KG1 (cell line): ENCODE results near the gene PCSK7.

Experiments
- DNase-seq: peaks from one replicate; lab custom pipeline; 2025; lab: John Stamatoyannopoulos, UW

The PCSK7 gene

GRCh38 chr11:117181586-117182550 lies 50.0 kb downstream of the PCSK7 start:
- no peak for DNase-seq

DNA sequence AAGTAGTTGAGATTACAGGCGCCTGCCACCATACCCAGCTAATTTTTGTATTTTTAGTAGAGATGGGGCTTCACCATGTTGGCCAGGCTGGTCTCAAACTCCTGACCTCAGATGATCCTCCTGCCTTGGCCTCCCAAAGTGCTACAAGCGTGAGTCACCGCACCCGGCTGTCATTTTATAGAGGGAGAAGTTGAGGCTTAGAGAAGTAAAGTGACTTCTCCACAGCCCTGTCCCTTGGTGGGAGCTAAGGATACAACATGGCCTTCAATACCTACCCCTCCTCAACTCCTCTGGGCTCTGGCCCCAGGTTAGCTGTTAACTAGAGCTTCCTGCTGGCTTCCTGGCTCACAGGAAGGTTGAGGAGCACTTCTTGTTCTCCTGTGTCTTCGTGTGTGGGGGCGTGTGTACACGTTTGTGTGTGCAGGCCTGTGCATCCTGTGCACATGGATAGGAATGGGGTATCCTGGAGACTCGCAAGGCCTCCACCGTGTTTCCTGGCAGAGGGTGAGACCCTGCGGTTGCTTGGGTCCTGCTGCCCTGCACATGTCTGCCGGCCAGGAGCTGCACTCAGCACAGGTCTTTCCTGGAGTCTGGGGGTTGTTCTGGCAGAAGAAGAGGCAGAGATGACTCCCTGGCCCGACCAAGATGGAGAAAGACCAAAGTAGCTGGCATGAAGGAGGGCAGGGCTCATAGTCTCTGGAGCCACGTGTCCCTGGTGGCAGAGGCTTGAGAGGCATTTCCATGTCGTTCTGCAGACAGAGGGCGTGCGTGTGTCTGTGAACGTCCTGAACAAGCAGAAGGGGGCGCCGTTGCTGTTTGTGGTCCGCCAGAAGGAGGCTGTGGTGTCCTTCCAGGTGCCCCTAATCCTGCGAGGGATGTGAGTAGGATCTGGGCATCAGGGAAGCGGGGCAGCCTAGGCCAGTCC lies 51.0 kb downstream of the PCSK7 start:
- DNase-seq: no peak

- no peak for DNase-seq
Measured at GRCh38 chr11:117180020-117180419, 51.9 kb downstream of the PCSK7 start.

GRCh38 chr11:117179048-117179999 lies 52.5 kb downstream of the PCSK7 start:
- DNase-seq: no peak

- DNase-seq: peak; percentile 89
Measured at GRCh38 chr11:117178210-117179034, 53.5 kb downstream of the PCSK7 start, which contains the start of gene SIDT2. SIDT2 (plus strand) TSS chr11:117178743; CDS start chr11:117179264, 521 bp downstream.

- DNase-seq: no peak
Measured at GRCh38 chr11:117177534-117178209, 54.2 kb downstream of the PCSK7 start.

DNA sequence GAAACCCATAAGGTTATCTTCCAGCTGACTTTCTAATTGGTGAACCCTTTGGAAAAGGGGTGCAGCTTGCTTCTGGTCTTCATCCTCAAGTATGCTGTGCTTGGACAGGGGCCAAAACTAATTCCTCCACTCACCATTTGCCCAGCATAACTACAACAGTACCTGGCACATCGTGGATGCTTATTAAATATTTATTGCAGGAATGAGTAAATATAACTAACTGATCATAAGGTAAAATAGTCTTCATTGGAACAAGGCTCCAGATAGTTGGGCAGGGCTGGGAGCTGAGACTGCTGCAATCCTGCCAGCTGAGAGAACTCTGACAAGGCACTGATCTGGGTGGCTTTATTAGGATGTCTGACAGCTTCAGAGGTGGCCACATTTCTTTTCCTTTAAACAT lies 55.7 kb downstream of the PCSK7 start:
- DNase-seq: no peak

- no peak for DNase-seq
Measured at GRCh38 chr11:117175781-117176180, 56.1 kb downstream of the PCSK7 start.

- no peak for DNase-seq
Measured at GRCh38 chr11:117175104-117175503, 56.8 kb downstream of the PCSK7 start.

GRCh38 chr11:117172724-117173421 lies 59.0 kb downstream of the PCSK7 start:
- no peak for DNase-seq

DNA sequence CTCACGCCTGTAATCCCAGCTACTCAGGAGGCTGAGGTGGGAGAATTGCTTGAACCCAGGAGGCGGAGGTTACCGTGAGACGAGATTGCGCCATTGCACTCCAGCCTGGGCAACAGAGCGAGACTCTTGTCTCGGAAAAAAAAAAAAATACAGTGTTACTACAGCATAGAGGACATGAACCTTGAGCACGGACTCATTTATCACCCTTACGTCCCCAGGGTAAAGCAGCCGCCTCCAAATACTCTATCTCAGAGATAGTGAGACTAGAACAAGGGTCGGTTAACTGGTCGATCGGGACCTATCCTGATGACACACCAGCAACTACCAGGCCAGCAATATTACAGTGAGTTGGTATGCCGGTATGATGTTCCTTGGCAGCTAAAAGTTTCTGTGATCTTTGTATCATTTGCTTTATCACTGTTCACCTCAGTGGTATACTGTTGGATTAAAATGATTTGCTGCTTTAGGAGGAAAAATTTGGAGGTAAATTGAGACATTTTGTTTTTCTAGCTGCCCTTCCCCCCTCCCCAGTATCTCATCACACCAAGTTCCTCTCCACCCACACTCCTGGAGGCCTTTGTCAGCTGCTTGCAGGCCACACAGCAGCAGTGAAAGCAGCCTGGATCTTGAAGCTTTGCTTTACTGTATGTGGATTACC lies 60.3 kb downstream of the PCSK7 start:
- no peak for DNase-seq

- DNase-seq: no peak
Measured at GRCh38 chr11:117171007-117171403, 60.9 kb downstream of the PCSK7 start.

DNA sequence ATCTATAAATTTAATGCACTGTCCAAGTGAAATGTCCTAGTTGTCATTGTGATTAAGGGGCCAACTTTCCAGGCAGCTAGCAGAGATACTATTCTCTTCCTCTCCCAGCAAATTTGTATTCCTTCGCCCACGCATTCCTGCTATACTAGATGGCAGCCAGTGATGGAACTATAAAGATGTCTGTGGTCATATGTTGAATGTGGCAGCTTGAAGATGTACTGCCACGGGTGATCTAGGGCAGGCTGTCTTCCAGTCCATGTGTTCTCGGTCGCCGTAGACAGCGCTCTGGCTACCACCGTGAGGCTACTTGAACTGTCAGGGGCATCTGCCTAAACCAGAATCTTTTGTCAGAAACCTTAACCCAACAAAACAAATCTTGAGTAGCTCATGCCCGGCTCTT lies 61.7 kb downstream of the PCSK7 start:
- DNase-seq: no peak

GRCh38 chr11:117169736-117170135 lies 62.1 kb downstream of the PCSK7 start:
- no peak for DNase-seq

DNA sequence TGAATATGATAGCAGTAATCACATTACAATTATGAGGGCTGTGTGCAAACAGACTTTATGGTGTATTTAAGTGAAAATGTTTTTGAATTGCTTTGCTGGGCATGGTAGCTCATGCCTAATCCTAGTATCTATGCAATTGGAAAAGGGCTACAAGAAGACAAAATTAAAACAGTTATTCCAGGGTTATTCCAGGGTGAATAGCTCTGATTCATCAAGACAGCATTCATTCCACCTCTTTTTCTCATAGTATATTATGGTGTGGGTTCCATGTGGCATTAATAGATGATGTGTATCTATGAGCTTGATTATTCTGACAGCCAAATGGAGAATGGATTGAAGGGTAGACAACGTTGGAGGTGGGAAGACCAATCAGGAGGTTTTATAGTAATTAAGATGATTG lies 65.4 kb downstream of the PCSK7 start:
- no peak for DNase-seq

DNA sequence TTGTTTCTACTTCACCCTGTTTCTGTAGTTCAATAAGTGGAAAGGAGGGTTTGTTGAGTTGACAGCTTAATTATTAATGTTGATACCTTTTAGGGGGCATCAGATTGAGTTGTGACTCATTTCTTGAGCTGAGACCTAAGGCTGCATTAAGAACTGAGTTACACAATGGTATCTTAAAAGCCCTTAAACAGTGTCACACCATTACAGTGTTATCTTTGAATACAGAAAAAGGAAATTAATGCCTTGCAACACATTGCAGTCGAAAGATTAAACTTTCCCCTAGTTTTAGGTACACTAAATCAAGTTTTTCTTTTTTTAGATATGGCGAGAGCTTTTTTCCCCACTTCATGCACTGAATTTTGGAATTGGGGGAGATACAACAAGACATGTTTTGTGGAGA lies 71.0 kb downstream of the PCSK7 start:
- no peak for DNase-seq

DNA sequence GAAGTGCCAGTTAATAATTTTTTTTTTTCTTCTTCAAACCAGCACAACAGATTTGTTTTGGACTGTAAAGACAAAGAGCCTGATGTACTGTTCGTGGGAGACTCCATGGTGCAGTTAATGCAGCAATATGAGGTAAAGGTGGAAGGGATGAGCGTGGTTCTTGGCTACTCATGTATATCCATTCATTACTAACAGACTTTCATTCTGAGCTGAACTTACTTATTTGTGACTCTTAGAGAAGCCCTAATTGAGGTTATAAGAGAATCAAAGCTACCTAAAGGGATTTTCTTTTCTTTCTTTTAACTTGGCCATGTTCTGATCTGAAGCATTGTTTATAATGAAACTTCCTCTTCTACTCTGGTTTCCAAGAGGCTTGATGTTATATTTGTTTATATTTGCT lies 72.0 kb downstream of the PCSK7 start:
- DNase-seq: no peak

DNA sequence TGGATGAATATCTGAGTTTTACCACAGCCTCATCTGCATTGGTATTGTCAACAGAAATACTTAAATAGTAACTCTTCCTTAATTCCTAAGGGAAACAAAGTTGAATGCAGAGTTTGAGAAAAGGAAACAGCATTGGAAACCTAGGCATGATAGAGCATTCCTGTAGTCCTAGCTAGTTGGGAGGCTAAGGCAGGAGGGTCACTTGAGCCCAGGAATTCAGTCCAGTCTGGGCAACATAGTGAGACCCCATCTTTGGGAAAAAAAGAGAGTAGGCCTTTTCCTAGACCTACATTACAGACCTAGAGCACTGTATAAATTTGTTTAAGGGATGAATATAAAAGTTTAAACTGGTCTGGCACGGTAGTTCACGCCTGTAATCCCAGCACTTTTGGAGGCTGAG lies 74.4 kb downstream of the PCSK7 start:
- DNase-seq: no peak

DNA sequence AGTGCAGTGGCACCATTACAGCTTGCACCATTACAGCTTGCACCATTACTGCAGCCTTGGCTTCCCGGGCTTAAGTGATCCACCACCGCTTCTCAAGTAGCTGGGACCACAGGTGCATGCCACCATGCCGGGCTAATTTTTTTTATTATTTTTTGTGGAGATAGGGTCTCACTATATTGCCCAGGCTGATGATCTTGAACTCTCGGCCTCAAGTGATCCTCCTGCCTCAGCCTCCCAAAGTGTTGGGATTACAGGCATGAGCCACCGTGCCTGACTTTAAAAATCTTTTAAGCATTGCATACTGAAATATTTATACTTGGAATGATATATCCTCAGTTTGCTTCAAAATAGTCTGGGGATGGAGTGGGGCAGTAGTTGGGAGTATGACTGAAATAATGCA lies 77.4 kb downstream of the PCSK7 start:
- DNase-seq: no peak
